Endothelial cell of umbilical vein (primary cell): ENCODE results near the gene ZNF385B. TPM values are rescaled to one million over a fixed set of nuclear protein-coding genes. Genes with fewer than 3 reads are reported as not detected.

ENCODE experiments used
- BruUV-seq: library from RNA; stranded (reverse); fragments of 400-500 nt; replicated peaks from 2 replicates; lab custom pipeline; 2021; lab: Mats Ljungman, UMichigan
- CTCF ChIA-PET: fragments of 300-600, 350-600 bp; sonication (Branson Sonifier 250); formaldehyde crosslinking; loops from one replicate; lab custom pipeline; 2021; ENCODE audit warnings: antibody characterized with exemption, inconsistent platforms; lab: Charles Lee
- POLR2A ChIA-PET: fragments of 300-600, 350-600 bp; sonication (Branson Sonifier 250); formaldehyde crosslinking; loops from one replicate; lab custom pipeline; 2021; ENCODE audit warnings: antibody characterized with exemption, inconsistent platforms; lab: Charles Lee
- DNase-seq: peaks from one replicate; pipeline ENCODE4 v3.0.0-alpha.2; 2011; ENCODE audit warnings: low read depth, low spot score
- FAIRE-seq: peaks from 2 replicates; lab custom pipeline; 2011; peaks lifted over from hg19 to GRCh38; lab: Jason Lieb, UNC
- H2AFZ ChIP-seq: 2 replicates; pipeline ENCODE4 v1.6.0; 2012; ENCODE audit warnings: low read depth, low read length, control low read depth, inconsistent platforms
- H3K27ac ChIP-seq: 2 replicates; pipeline ENCODE4 v1.5.1; 2011; ENCODE audit warnings: low read depth, mild to moderate bottlenecking, control low read depth, low read length, moderate library complexity; ENCODE audit not compliant: insufficient read depth
- H3K27me3 ChIP-seq, 2 experiments: 2 replicates each; pipeline versions ENCODE4 v1.6.0 to v1.6.1; 2011; ENCODE audit warnings: low read length in 2 of 2, mixed read lengths in 1 of 2; ENCODE audit not compliant: control insufficient read depth in 2 of 2, insufficient read depth in 2 of 2
- H3K36me3 ChIP-seq, 2 experiments: 2 replicates in 1 of 2; 3 replicates in 1 of 2; pipeline ENCODE4 v1.5.1; 2011; ENCODE audit warnings: low read length in 2 of 2, mild to moderate bottlenecking in 1 of 2, moderate library complexity in 1 of 2; ENCODE audit not compliant: control insufficient read depth in 2 of 2, insufficient read depth in 2 of 2; ENCODE audit errors: extremely low read depth in 1 of 2
- H3K4me1 ChIP-seq: 3 replicates; pipeline ENCODE4 v1.5.1; 2011; ENCODE audit warnings: mild to moderate bottlenecking, low read length; ENCODE audit not compliant: control insufficient read depth, insufficient read depth; ENCODE audit errors: extremely low read depth
- H3K4me2 ChIP-seq: 2 replicates; pipeline ENCODE4 v1.6.1; 2011; ENCODE audit warnings: low read length, control low read depth, mixed read lengths; ENCODE audit not compliant: insufficient read depth
- H3K4me3 ChIP-seq, 3 experiments: fragments of 200-600 bp in 1 of 3; sonication (generic), shearing (Covaris generic) in 1 of 3; replicated peaks in 1 of 3; 2 replicates each; pipeline ENCODE4 v1.5.1; 2011 to 2016; ENCODE audit warnings: control low read depth in 3 of 3, low read length in 3 of 3, mild to moderate bottlenecking in 2 of 3, inconsistent platforms in 1 of 3, low read depth in 1 of 3, moderate library complexity in 1 of 3; ENCODE audit not compliant: insufficient read depth in 1 of 3
- H3K79me2 ChIP-seq: 2 replicates; pipeline ENCODE4 v1.6.0; 2012; ENCODE audit warnings: low read length, inconsistent platforms; ENCODE audit not compliant: control insufficient read depth, insufficient read depth
- H3K9ac ChIP-seq: replicated peaks from 2 replicates; pipeline ENCODE3; 2011; ENCODE audit warnings: low read length, control low read depth; ENCODE audit not compliant: insufficient read depth; ENCODE audit errors: extremely low read depth
- H3K9me1 ChIP-seq: replicated peaks from 3 replicates; pipeline ENCODE4 v1.6.0; 2011; ENCODE audit warnings: mild to moderate bottlenecking, low read length; ENCODE audit not compliant: control insufficient read depth, insufficient read depth; ENCODE audit errors: extremely low read depth
- H3K9me3 ChIP-seq: replicated peaks from 2 replicates; pipeline ENCODE4 v1.5.1; 2012; ENCODE audit warnings: low read length, inconsistent platforms; ENCODE audit not compliant: control insufficient read depth, insufficient read depth
- H4K20me1 ChIP-seq: replicated peaks from 2 replicates; pipeline ENCODE3; 2011; ENCODE audit warnings: mild to moderate bottlenecking, low read length; ENCODE audit not compliant: control insufficient read depth, insufficient read depth; ENCODE audit errors: extremely low read depth
- CTCF ChIP-seq, 2 donors: IDR thresholded peaks; 1 replicate in 1 of 2; 2 replicates in 1 of 2; pipeline ENCODE4 v1.5.1; 2011; ENCODE audit warnings: low read length in 2 of 2, mild to moderate bottlenecking in 2 of 2, moderate library complexity in 2 of 2, control low read depth in 1 of 2, inconsistent platforms in 1 of 2, low read depth in 1 of 2; ENCODE audit not compliant: insufficient read depth in 1 of 2; ENCODE audit errors: extremely low read depth in 1 of 2
- EZH2 ChIP-seq: IDR thresholded peaks from 2 replicates; pipeline ENCODE4 v1.6.1; 2012; ENCODE audit warnings: borderline replicate concordance, low read depth, mild to moderate bottlenecking, moderate library complexity, low read length, inconsistent platforms; ENCODE audit not compliant: severe bottlenecking
- FOS ChIP-seq: IDR thresholded peaks from 2 replicates; pipeline ENCODE4 v1.6.1; 2011; ENCODE audit warnings: mild to moderate bottlenecking, low read length, moderate library complexity, borderline replicate concordance; ENCODE audit not compliant: insufficient read depth
- GATA2 ChIP-seq: IDR thresholded peaks from 2 replicates; pipeline ENCODE4 v1.7.0; 2011; ENCODE audit warnings: low read depth, mild to moderate bottlenecking, moderate library complexity, mixed read lengths, low read length; ENCODE audit not compliant: insufficient read length, insufficient read depth
- JUN ChIP-seq: IDR thresholded peaks from 2 replicates; pipeline ENCODE4 v1.6.1; 2011; ENCODE audit warnings: borderline replicate concordance, low read depth; ENCODE audit not compliant: insufficient read length, insufficient read depth
- MAX ChIP-seq: IDR thresholded peaks from 2 replicates; pipeline ENCODE4 v1.6.1; 2011; ENCODE audit not compliant: insufficient read depth, insufficient read length
- MYC ChIP-seq: IDR thresholded peaks from one replicate; pipeline ENCODE4 v1.6.1; 2011; ENCODE audit warnings: mild to moderate bottlenecking, low read depth, low read length
- POLR2A ChIP-seq: IDR thresholded peaks from 2 replicates; pipeline ENCODE4 v1.6.1; 2012; ENCODE audit warnings: low read depth, mild to moderate bottlenecking, control low read depth, low read length
- POLR2AphosphoS5 ChIP-seq: IDR thresholded peaks from 2 replicates; pipeline ENCODE4 v1.6.1; 2012; ENCODE audit warnings: low read depth, mild to moderate bottlenecking, control low read depth, low read length, moderate library complexity; ENCODE audit not compliant: insufficient read depth
- dilution Hi-C: fragments of 300-500 bp; cut with MboI; formaldehyde crosslinking; loops from one replicate; pipeline ENCODE4 v1.15.0; 2019; ENCODE audit warnings: low sequenced_read_pairs; ENCODE audit not compliant: extremely low pct_ligation_motif_present
- intact Hi-C: fragments of 100-400 bp; cut with micrococcal nuclease; formaldehyde crosslinking; loops from one replicate; pipeline ENCODE4 v1.10.0; 2022
- polyA plus RNA-seq, 4 experiments: library from polyadenylated mRNA; depleted of rRNA in 3 of 4; stranded (reverse) in 3 of 4; unstranded in 1 of 4; fragments of >200 nt; gene quantifications; 2 replicates each; pipeline versions ENCODE4 v1.2.1 to v1.2.3, GENCODE V29; 2011 to 2012; ENCODE audit warnings: missing spikeins in 1 of 4
- total RNA-seq: library from RNA; stranded (reverse); gene quantifications from 2 replicates; pipeline ENCODE4 v1.2.3, GENCODE V29; 2021

ZNF385B gene
- total and polyA plus RNA-seq, 2 donors (not counting 3 experiments of a cell fraction or from before 2014, with no cell fraction given), result not detected

GRCh38 chr2:179595284-179595683 is 266.1 kb downstream of the ZNF385B start:
- Histone ChIP-seq H3K9me3 (no peaks in the 10 kb centered on the region), H2AFZ (no peak overlapping the region), H3K9ac (no peak overlapping the region), H3K9me1 (no peaks in the 10 kb centered on the region), H3K36me3 (no peaks in the 10 kb centered on the region), H3K27me3 (no peaks in the 10 kb centered on the region), H3K4me3 (no peak overlapping the region), H3K79me2 (no peaks in the 10 kb centered on the region), H3K4me1 (no peaks in the 10 kb centered on the region), H4K20me1 (no peaks in the 10 kb centered on the region), H3K4me2 (no peak overlapping the region), H3K27ac (no peak overlapping the region)
- TF ChIP-seq POLR2A, result no peak
- no peak for TF ChIP-seq JUN
- TF ChIP-seq MAX, result no peak
- TF ChIP-seq GATA2, result no peak
- TF ChIP-seq POLR2AphosphoS5, result no peak
- no peak for TF ChIP-seq CTCF (IDR thresholded peaks at IDR 0.05; ENCODE audit: extremely low read depth in 1 of 2, insufficient read depth in 1 of 2, low read depth in 1 of 2, low read length in 2 of 2)
- TF ChIP-seq EZH2, result no peak
- no peak for TF ChIP-seq MYC
- TF ChIP-seq FOS, result no peak
- dilution Hi-C loops (no loop called here), intact Hi-C loops (no loop called here)
- FAIRE-seq (no peak), DNase-seq (no peak)
- CTCF ChIA-PET, result interaction anchor here (1.1 kb wide), 1 partner anchor 82 kb away, joined by 3 read pairs; no protein-coding TSS in a partner anchor
- no TSS peak for BruUV-seq
- POLR2A ChIA-PET, result no interaction called here
